Coronary artery (tissue), 2 donors: ENCODE measurements around the gene USP53.
"Not testable (repeated sequence)": the region's sequence is repeated elsewhere in the genome, so short reads cannot be mapped to it uniquely, and the experiment has no call there.

Experiments
- DNase-seq: peaks from one replicate; pipeline ENCODE4 v3.0.0-alpha.2; 2017; ENCODE audit warnings: low spot score
- H3K27ac ChIP-seq, 2 donors: fragments of 200-600 bp; sonication (generic); one replicate each; pipeline ENCODE4 v1.5.1; 2016 to 2019
- H3K4me3 ChIP-seq: fragments of 200-600 bp; sonication (generic); 2 replicates; pipeline ENCODE4 v1.5.1; 2016; ENCODE audit warnings: mild to moderate bottlenecking, moderate library complexity
- TF ChIP-seq, protein P1 (sequence below): fragments of 200-600 bp; sonication (generic); IDR thresholded peaks from one replicate; pipeline ENCODE4 v1.5.1; 2019; ENCODE audit warnings: antibody characterized with exemption

Gene USP53

DNA sequence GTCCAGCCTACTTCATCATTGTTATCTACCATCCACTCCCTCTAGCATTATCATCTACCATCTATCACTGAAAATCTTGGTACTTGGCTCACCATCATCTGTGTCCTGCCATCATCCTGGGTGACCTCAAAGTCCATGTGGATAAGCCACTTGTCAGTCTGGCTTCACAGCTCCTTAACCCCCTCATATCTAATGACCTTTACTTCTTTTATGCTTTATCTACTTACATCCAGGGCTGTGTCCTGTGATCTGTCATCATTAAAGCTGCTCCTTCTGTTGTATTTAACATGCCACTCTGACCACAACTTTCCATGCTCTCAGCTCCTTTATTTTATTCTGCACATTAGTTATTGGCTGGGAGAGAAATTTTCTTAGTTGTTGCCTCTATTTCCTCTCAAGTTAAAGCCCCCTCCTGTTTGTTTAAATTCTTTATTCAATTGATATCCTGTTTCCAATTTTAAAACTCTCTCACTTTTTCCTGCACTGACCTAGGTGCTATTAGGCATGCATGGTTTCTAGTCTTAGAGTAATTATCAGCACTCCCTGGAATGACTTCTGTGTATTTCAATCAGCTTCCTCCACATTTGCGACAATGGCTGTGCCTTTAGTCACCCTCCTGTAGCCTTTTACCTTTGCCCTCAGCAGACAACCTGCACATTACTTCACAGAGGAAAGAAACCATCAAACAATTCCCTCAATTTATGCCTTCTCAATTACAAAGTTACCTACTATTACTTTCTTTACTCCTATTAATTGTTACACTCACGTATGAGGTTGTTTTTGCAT lies 117.5 kb downstream of the USP53 start:
- DNase-seq: no peak
- no peak overlapping the region for H3K4me3 ChIP-seq
- TF ChIP-seq, protein P1, sequence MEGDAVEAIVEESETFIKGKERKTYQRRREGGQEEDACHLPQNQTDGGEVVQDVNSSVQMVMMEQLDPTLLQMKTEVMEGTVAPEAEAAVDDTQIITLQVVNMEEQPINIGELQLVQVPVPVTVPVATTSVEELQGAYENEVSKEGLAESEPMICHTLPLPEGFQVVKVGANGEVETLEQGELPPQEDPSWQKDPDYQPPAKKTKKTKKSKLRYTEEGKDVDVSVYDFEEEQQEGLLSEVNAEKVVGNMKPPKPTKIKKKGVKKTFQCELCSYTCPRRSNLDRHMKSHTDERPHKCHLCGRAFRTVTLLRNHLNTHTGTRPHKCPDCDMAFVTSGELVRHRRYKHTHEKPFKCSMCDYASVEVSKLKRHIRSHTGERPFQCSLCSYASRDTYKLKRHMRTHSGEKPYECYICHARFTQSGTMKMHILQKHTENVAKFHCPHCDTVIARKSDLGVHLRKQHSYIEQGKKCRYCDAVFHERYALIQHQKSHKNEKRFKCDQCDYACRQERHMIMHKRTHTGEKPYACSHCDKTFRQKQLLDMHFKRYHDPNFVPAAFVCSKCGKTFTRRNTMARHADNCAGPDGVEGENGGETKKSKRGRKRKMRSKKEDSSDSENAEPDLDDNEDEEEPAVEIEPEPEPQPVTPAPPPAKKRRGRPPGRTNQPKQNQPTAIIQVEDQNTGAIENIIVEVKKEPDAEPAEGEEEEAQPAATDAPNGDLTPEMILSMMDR: no peak
- no peak overlapping the region for H3K27ac ChIP-seq

DNA sequence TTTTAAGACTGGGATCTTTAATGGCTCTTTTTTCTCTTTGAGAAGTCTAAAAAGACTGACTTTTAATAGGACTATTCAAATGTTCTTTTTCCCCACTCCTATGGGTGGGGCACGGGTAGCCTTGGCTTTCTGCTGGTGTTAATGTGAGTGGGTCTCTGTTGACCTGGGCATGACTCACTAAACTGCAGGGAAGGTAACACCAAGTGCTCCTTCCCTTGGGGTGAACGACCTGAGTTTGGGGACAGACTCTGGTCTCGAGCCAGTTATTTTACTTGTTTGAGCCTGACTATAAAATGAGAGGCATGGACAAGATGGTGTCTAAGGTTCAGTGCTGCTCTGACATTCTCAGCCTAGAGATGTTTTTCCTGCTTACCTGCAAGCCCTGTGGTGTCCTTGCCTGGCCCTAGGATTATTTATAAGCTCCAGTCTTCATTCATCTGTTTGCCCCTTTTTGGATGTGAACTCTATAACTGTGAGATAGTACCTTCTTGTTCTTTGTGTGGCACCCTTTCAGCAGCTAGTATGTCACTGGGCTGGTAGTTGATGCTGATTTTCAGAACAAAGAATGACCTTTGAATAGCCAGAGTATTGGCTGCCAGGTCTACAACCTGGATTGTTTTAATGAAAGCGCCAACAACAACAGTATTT lies 123.9 kb downstream of the USP53 start:
- not testable (repeated sequence) for H3K27ac ChIP-seq, DNase-seq, H3K4me3 ChIP-seq

DNA sequence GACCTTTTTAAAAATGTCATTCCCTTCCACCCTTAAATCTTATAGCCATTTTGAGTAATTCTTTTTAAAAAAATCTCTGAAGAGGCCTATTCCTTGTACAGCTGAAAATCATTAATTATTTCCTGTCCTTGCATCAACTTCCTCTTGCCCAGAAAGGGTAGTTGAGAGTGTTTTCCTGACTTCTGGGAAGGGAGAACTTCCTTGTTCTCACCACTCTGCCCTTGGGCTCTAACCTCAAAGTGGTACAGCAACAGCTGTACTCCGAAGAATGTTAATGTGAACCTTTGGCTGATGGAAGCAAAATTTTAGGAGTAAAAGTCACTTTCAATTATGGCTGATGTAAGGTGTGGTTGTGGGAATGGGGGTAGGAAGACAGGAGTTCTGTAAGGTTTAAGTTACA lies 124.5 kb downstream of the USP53 start:
- TF ChIP-seq, protein P1: no peak
- Histone ChIP-seq H3K4me3 (no peak overlapping the region), H3K27ac (no peak overlapping the region)
- no peak for DNase-seq

DNA sequence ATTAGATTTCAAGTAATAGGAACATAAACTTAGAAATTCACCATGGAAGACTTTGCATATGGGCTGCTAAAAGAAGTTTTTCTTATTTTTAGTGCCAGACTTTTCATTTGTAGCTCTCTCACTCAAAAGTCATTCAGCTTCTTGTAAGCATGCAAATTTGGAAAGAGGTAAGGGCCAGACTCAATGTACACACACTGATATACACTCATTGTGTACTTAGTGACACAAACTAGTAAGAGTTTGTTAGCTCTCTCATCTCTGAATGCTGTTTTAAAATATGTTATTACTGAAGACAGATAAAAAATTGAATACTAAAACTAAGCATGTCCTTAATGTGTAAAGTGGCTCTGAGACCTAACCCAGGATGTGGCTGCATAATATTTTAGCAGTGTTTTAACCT lies 127.4 kb downstream of the USP53 start:
- not testable (repeated sequence) for H3K4me3 ChIP-seq, H3K27ac ChIP-seq, DNase-seq

DNA sequence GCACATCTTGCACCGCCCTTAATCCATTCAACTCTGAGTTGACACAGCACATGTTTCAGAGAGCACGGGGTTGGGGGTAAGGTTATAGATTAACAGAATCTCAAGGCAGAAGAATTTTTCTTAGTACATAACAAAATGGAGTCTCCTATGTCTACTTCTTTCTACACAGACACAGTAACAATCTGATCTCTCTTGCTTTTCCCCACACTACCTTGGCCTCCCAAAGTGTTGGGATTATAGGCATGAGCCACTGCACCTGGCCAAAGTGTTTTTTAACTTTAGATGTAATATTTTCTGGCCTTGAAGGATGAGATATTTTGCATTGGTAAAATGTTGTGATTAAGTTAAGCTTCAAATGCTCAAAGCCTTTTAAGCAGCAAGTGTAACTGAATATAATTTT lies 130.8 kb downstream of the USP53 start:
- H3K4me3 ChIP-seq: not testable (repeated sequence)

More for the DNA sequence above, 130.8 kb downstream of the USP53 start:
- not testable (repeated sequence) for DNase-seq, H3K27ac ChIP-seq
